GM12878 (cell line): Measurements from ENCODE around the gene CNNM1. TPM values are rescaled to one million over a fixed set of nuclear protein-coding genes. Genes with fewer than 3 reads are reported as not detected.

Experiments
- ATAC-seq: fragments of 200-7000 bp; cut with Tn5 transposase; 3 replicates; pipeline ENCODE4 v1.9.1; 2020; ENCODE audit warnings: mild to moderate bottlenecking, moderate library complexity
- BruUV-seq: library from RNA; stranded (reverse); fragments of 400-500 nt; replicated peaks from 2 replicates; lab custom pipeline; 2021; lab: Mats Ljungman, UMichigan
- CTCF ChIA-PET: fragments of 300-600 bp; sonication (Branson Sonifier 250); formaldehyde crosslinking; extraction: SDS; loops from one replicate; lab custom pipeline; 2021; ENCODE audit warnings: inconsistent platforms; lab: Yijun Ruan, JAX
- POLR2A ChIA-PET: fragments of 350-600 bp; formaldehyde crosslinking; extraction: SDS; loops from one replicate; lab custom pipeline; 2021; ENCODE audit warnings: inconsistent platforms; lab: Charles Lee
- RAD21 ChIA-PET: fragments of 300-600 bp; sonication (Branson Sonifier 250); formaldehyde crosslinking; loops from one replicate; lab custom pipeline; 2023; ENCODE audit warnings: antibody characterized with exemption; ENCODE audit not compliant: unreplicated experiment; lab: Charles Lee
- SMC1A ChIA-PET: fragments of 300-600 bp; sonication (Branson Sonifier 250); formaldehyde crosslinking; loops from one replicate; lab custom pipeline; 2023; ENCODE audit not compliant: unreplicated experiment, uncharacterized antibody; lab: Charles Lee
- DNase-seq: peaks from one replicate; pipeline ENCODE4 v3.0.0-alpha.2; 2011; ENCODE audit warnings: low read depth, low spot score
- FAIRE-seq: peaks from 3 replicates; lab custom pipeline; 2011; peaks lifted over from hg19 to GRCh38; lab: Jason Lieb, UNC
- H2AFZ ChIP-seq: 2 replicates; pipeline ENCODE4 v1.6.0; 2011; ENCODE audit warnings: low read depth, low read length, control low read depth; ENCODE audit not compliant: control insufficient read depth
- H3K27ac ChIP-seq: 2 replicates; pipeline ENCODE4 v1.5.1; 2011; ENCODE audit warnings: control low read depth; ENCODE audit not compliant: control insufficient read depth, insufficient read depth
- H3K27me3 ChIP-seq, 2 experiments: replicated peaks in 1 of 2; 2 replicates each; pipeline versions ENCODE4 v1.6.0 to v1.6.1; 2011; ENCODE audit warnings: low read length in 1 of 2; ENCODE audit not compliant: control insufficient read depth in 2 of 2, insufficient read depth in 2 of 2
- H3K36me3 ChIP-seq, 2 experiments: 2 replicates each; pipeline ENCODE4 v1.5.1; 2011; ENCODE audit warnings: low read length in 1 of 2; ENCODE audit not compliant: control insufficient read depth in 2 of 2, insufficient read depth in 2 of 2
- H3K4me1 ChIP-seq: 2 replicates; pipeline ENCODE4 v1.6.1; 2011; ENCODE audit warnings: mild to moderate bottlenecking, low read length, moderate library complexity, mixed read lengths; ENCODE audit not compliant: control insufficient read depth, insufficient read depth
- H3K4me2 ChIP-seq: 2 replicates; pipeline ENCODE4 v1.6.0; 2011; ENCODE audit warnings: control low read depth; ENCODE audit not compliant: control insufficient read depth, insufficient read depth
- H3K4me3 ChIP-seq: fragments of 200-600 bp; sonication (generic); 2 replicates; pipeline ENCODE4 v1.5.1; 2016
- H3K79me2 ChIP-seq: 2 replicates; pipeline ENCODE4 v1.6.0; 2011; ENCODE audit warnings: low read length; ENCODE audit not compliant: control insufficient read depth, insufficient read depth
- H3K9ac ChIP-seq: 2 replicates; pipeline ENCODE4 v1.8.0; 2011; ENCODE audit warnings: low read length, control low read depth, mixed read lengths; ENCODE audit not compliant: control insufficient read depth, insufficient read depth
- H3K9me3 ChIP-seq: replicated peaks from 3 replicates; pipeline ENCODE4 v1.5.1; 2011; ENCODE audit warnings: mild to moderate bottlenecking, low read length; ENCODE audit not compliant: control insufficient read depth, insufficient read depth
- H4K20me1 ChIP-seq: 2 replicates; pipeline ENCODE4 v1.6.0; 2011; ENCODE audit not compliant: control insufficient read depth, insufficient read depth
- BCL11A ChIP-seq: IDR thresholded peaks from 2 replicates; pipeline ENCODE4 v1.6.1; 2011; ENCODE audit warnings: low read depth, low read length
- BMI1 ChIP-seq: fragments of 450-650 bp; IDR thresholded peaks from 2 replicates; pipeline ENCODE4 v1.6.1; 2016; ENCODE audit warnings: mild to moderate bottlenecking, moderate library complexity, borderline replicate concordance
- CEBPB ChIP-seq, 2 experiments: fragments of 150-350 bp in 1 of 2; IDR thresholded peaks; 2 replicates each; pipeline ENCODE4 v1.6.1; 2012 to 2014; ENCODE audit warnings: low read depth in 2 of 2, low read length in 2 of 2, borderline replicate concordance in 1 of 2, inconsistent platforms in 1 of 2
- EP300 ChIP-seq, 2 experiments: fragments of 150-350 bp in 1 of 2; IDR thresholded peaks; 2 replicates each; pipeline ENCODE4 v1.6.1; 2011 to 2012; ENCODE audit warnings: low read depth in 2 of 2, low read length in 2 of 2, borderline replicate concordance in 1 of 2, improper control_type of control experiment in 1 of 2, inconsistent platforms in 1 of 2; ENCODE audit not compliant: control insufficient read depth in 1 of 2
- HCFC1 ChIP-seq: fragments of 150-350 bp; IDR thresholded peaks from 2 replicates; pipeline ENCODE4 v1.6.1; 2014; ENCODE audit warnings: low read length
- HDAC6 ChIP-seq: fragments of 200-600 bp; sonication (generic); IDR thresholded peaks from one replicate; pipeline ENCODE4 v1.8.0; 2017; ENCODE audit warnings: antibody characterized with exemption; ENCODE audit not compliant: unreplicated experiment
- KLF5 ChIP-seq: fragments of 450-650 bp; IDR thresholded peaks from 2 replicates; pipeline ENCODE4 v1.6.1; 2014; ENCODE audit warnings: mild to moderate bottlenecking; ENCODE audit not compliant: partially characterized antibody
- MEF2A ChIP-seq: IDR thresholded peaks from 2 replicates; pipeline ENCODE4 v1.6.1; 2011; ENCODE audit warnings: low read depth, mild to moderate bottlenecking, low read length, moderate library complexity; ENCODE audit not compliant: insufficient read depth
- PML ChIP-seq: IDR thresholded peaks from 2 replicates; pipeline ENCODE4 v1.6.1; 2012; ENCODE audit warnings: low read length, inconsistent platforms
- RAD21 ChIP-seq: IDR thresholded peaks from 2 replicates; pipeline ENCODE4 v1.6.1; 2011; ENCODE audit warnings: mild to moderate bottlenecking, low read depth, low read length, moderate library complexity; ENCODE audit not compliant: insufficient read depth
- RELA ChIP-seq: fragments of 450-650 bp; IDR thresholded peaks from 2 replicates; pipeline ENCODE4 v1.8.0; 2014; ENCODE audit warnings: borderline replicate concordance; ENCODE audit not compliant: partially characterized antibody
- SIN3A ChIP-seq: IDR thresholded peaks from 2 replicates; pipeline ENCODE4 v1.6.1; 2012; ENCODE audit warnings: low read depth, low read length, improper control_type of control experiment
- TBL1XR1 ChIP-seq: IDR thresholded peaks from 2 replicates; pipeline ENCODE4 v1.6.1; 2012; ENCODE audit warnings: low read depth, low read length, improper control_type of control experiment
- TCF7 ChIP-seq: IDR thresholded peaks from 2 replicates; pipeline ENCODE4 v1.6.1; 2014; ENCODE audit warnings: antibody characterized with exemption, borderline replicate concordance
- YBX1 ChIP-seq: fragments of 450-650 bp; IDR thresholded peaks from 2 replicates; pipeline ENCODE4 v1.6.1; 2016; ENCODE audit warnings: antibody characterized with exemption
- ZBED1 ChIP-seq: IDR thresholded peaks from 2 replicates; pipeline ENCODE4 v1.6.1; 2016; ENCODE audit warnings: borderline replicate concordance
- ZZZ3 ChIP-seq: IDR thresholded peaks from 2 replicates; pipeline ENCODE4 v1.6.1; 2011; ENCODE audit warnings: low read depth; ENCODE audit not compliant: control insufficient read depth, insufficient read length
- WGBS: methylation state at CpG from one replicate; pipeline ENCODE4 v1.1.6; 2016; ENCODE audit warnings: low lambda C conversion rate; ENCODE audit not compliant: insufficient replicate concordance, insufficient coverage; ENCODE audit errors: missing lambda C conversion rate; 5-methylcytosine and 5-hydroxymethylcytosine counted together
- in situ Hi-C: fragments of 300-500 bp; cut with MboI; formaldehyde crosslinking; loops from 9 replicates; pipeline ENCODE4 v1.14.3; 2018; ENCODE audit warnings: mixed read lengths
- intact Hi-C: fragments of 100-400 bp; cut with micrococcal nuclease; formaldehyde crosslinking; loops from one replicate; pipeline ENCODE4 v1.14.2; 2022; ENCODE audit not compliant: unreplicated experiment
- polyA plus RNA-seq, 11 experiments: library from polyadenylated mRNA; depleted of rRNA in 4 of 11; unstranded in 6 of 11; stranded (reverse) in 5 of 11; fragments of >200 nt; fragmentation: Nextera tagmentation in 4 of 11; fragmentation: Illumina TruSeq in 1 of 11; extraction: Ambion mirVana in 4 of 11; extraction: Trizol in 1 of 11; gene quantifications; 1 replicate in 1 of 11; 2 replicates in 10 of 11; pipeline versions ENCODE4 v1.2.1 to v1.2.3, GENCODE V29; 2011 to 2016; ENCODE audit warnings: inconsistent platforms in 2 of 11, missing spikeins in 2 of 11, low read depth in 1 of 11
- total RNA-seq, 4 experiments: library from RNA; depleted of rRNA in 3 of 4; stranded (reverse); fragments of >200 nt in 3 of 4; fragmentation: Illumina TruSeq in 1 of 4; extraction: Trizol in 1 of 4; gene quantifications; 2 replicates each; pipeline versions ENCODE4 v1.2.1 to v1.2.3, GENCODE V29; 2013 to 2021
- TF ChIP-seq, protein P1 (sequence below): fragments of 450-650 bp; IDR thresholded peaks from 2 replicates; pipeline ENCODE4 v1.6.1; 2017; ENCODE audit warnings: mild to moderate bottlenecking, low read depth, inconsistent platforms; ENCODE audit not compliant: poor library complexity, severe bottlenecking
- TF ChIP-seq, protein P2 (sequence below): fragments of 450-650 bp; IDR thresholded peaks from 2 replicates; pipeline ENCODE4 v1.6.1; 2017; ENCODE audit warnings: mild to moderate bottlenecking, moderate library complexity

CNNM1 gene
- total and polyA plus RNA-seq, 10 of the 15 experiments (the other 5 are each of a cell fraction or from before 2014, with no cell fraction given), result 0.01 TPM; not detected in 9

DNA sequence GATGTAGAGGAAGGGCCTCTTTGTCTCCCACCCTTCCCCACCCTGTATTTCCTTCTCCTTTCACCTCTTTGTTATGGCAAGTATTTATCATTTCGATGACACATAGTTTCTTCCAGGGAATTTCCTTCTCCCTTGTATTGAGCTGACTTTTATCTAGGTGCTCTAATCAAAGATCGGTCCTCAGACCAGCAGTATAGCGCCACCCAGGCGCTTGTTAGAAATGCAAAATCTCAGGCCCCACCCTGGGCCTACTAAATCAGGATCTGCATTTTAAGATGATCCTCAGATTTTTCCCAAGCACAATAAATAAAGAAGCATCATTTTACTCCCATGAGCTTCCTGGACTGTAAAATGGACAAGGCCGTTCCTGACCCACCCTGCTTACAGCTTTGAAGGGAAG lies 113.2 kb downstream of the CNNM1 start:
- Histone ChIP-seq H3K27me3 (no peaks in the 10 kb centered on the region), H4K20me1 (no peaks in the 10 kb centered on the region), H3K4me2 (no peak overlapping the region), H3K4me1 (no peaks in the 10 kb centered on the region), H3K9ac (no peak overlapping the region), H2AFZ (no peak overlapping the region), H3K27ac (no peak overlapping the region), H3K4me3 (no peak overlapping the region), H3K79me2 (no peaks in the 10 kb centered on the region), H3K36me3 (no peaks in the 10 kb centered on the region), H3K9me3 (no peaks in the 10 kb centered on the region)
- POLR2A ChIA-PET, result no interaction called here
- no peak for ATAC-seq
- TF ChIP-seq EP300 (IDR thresholded peaks at IDR 0.05; ENCODE audit: borderline replicate concordance in 1 of 2, control insufficient read depth in 1 of 2, low read depth in 2 of 2, low read length in 2 of 2), result no peak
- TF ChIP-seq BCL11A, result no peak
- no peak for TF ChIP-seq BMI1
- no peak for TF ChIP-seq CEBPB (IDR thresholded peaks at IDR 0.05; ENCODE audit: borderline replicate concordance in 1 of 2, low read depth in 2 of 2, low read length in 2 of 2)
- no peak for TF ChIP-seq MEF2A
- TF ChIP-seq HDAC6, result no peak
- TF ChIP-seq RAD21, result no peak
- TF ChIP-seq TCF7, result no peak
- TF ChIP-seq PML, result no peak
- TF ChIP-seq, protein P1, sequence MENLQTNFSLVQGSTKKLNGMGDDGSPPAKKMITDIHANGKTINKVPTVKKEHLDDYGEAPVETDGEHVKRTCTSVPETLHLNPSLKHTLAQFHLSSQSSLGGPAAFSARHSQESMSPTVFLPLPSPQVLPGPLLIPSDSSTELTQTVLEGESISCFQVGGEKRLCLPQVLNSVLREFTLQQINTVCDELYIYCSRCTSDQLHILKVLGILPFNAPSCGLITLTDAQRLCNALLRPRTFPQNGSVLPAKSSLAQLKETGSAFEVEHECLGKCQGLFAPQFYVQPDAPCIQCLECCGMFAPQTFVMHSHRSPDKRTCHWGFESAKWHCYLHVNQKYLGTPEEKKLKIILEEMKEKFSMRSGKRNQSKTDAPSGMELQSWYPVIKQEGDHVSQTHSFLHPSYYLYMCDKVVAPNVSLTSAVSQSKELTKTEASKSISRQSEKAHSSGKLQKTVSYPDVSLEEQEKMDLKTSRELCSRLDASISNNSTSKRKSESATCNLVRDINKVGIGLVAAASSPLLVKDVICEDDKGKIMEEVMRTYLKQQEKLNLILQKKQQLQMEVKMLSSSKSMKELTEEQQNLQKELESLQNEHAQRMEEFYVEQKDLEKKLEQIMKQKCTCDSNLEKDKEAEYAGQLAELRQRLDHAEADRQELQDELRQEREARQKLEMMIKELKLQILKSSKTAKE, result no peak
- TF ChIP-seq, protein P2, sequence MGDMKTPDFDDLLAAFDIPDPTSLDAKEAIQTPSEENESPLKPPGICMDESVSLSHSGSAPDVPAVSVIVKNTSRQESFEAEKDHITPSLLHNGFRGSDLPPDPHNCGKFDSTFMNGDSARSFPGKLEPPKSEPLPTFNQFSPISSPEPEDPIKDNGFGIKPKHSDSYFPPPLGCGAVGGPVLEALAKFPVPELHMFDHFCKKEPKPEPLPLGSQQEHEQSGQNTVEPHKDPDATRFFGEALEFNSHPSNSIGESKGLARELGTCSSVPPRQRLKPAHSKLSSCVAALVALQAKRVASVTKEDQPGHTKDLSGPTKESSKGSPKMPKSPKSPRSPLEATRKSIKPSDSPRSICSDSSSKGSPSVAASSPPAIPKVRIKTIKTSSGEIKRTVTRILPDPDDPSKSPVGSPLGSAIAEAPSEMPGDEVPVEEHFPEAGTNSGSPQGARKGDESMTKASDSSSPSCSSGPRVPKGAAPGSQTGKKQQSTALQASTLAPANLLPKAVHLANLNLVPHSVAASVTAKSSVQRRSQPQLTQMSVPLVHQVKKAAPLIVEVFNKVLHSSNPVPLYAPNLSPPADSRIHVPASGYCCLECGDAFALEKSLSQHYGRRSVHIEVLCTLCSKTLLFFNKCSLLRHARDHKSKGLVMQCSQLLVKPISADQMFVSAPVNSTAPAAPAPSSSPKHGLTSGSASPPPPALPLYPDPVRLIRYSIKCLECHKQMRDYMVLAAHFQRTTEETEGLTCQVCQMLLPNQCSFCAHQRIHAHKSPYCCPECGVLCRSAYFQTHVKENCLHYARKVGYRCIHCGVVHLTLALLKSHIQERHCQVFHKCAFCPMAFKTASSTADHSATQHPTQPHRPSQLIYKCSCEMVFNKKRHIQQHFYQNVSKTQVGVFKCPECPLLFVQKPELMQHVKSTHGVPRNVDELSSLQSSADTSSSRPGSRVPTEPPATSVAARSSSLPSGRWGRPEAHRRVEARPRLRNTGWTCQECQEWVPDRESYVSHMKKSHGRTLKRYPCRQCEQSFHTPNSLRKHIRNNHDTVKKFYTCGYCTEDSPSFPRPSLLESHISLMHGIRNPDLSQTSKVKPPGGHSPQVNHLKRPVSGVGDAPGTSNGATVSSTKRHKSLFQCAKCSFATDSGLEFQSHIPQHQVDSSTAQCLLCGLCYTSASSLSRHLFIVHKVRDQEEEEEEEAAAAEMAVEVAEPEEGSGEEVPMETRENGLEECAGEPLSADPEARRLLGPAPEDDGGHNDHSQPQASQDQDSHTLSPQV, result no peak
- no peak for TF ChIP-seq ZZZ3
- TF ChIP-seq YBX1, result no peak
- no peak for TF ChIP-seq HCFC1
- TF ChIP-seq RELA, result no peak
- TF ChIP-seq ZBED1, result no peak
- TF ChIP-seq TBL1XR1, result no peak
- no peak for TF ChIP-seq KLF5
- no peak for TF ChIP-seq SIN3A
- in situ Hi-C loops, result no loop called here
- DNase-seq, result no peak
- 91% methylated on average over 5 of the region's 5 CpGs for WGBS
- FAIRE-seq, result no peak
- no TSS peak for BruUV-seq
- intact Hi-C loops, result no loop called here
- CTCF ChIA-PET, result interaction anchor here (0.9 to 10.1 kb wide), 2 partner anchors 11 to 171 kb away, joined by 3 to 233 read pairs; no protein-coding TSS in a partner anchor
- RAD21 ChIA-PET, result no interaction called here
- SMC1A ChIA-PET, result interaction anchor here (0.6 kb wide), 1 partner anchor 145 kb away, joined by 3 read pairs; no protein-coding TSS in a partner anchor
